CD4-positive, alpha-beta T cell treated with Interleukin-12 subunit alpha and Interleukin-12 subunit beta, for 1 hour (primary cell): Measurements from ENCODE around the gene SIX1.
A peak's percentile ranks its signal among the peaks of the same experiment; 100 is the strongest.

Source experiments
- DNase-seq: peaks from one replicate; pipeline ENCODE4 v3.0.0-alpha.2; 2020

SIX1 gene

GRCh38 chr14:60648934-60649874, at the start of gene SIX1:
Gene SIX1 (minus strand): TSS chr14:60649477. CDS start chr14:60649189, 288 bp downstream.
- peak; percentile 10 for DNase-seq

- no peak for DNase-seq
Measured at GRCh38 chr14:60695327-60695726, 46.0 kb upstream of the SIX1 start.

GRCh38 chr14:60691383-60692113, 42.3 kb upstream of the SIX1 start:
- no peak for DNase-seq

- no peak for DNase-seq
Measured at GRCh38 chr14:60686865-60687264, 37.6 kb upstream of the SIX1 start.

GRCh38 chr14:60684203-60684602, 34.9 kb upstream of the SIX1 start:
- no peak for DNase-seq

GRCh38 chr14:60681271-60681670, 32.0 kb upstream of the SIX1 start:
- DNase-seq = no peak

GRCh38 chr14:60680511-60680910, 31.2 kb upstream of the SIX1 start:
- no peak for DNase-seq

- no peak for DNase-seq
Measured at GRCh38 chr14:60679566-60680258, 30.4 kb upstream of the SIX1 start.

GRCh38 chr14:60677701-60678100, 28.4 kb upstream of the SIX1 start:
- DNase-seq = no peak

- no peak for DNase-seq
Measured at GRCh38 chr14:60670989-60671388, 21.7 kb upstream of the SIX1 start.

- no peak for DNase-seq
Measured at GRCh38 chr14:60668431-60669112, 19.3 kb upstream of the SIX1 start.

- no peak for DNase-seq
Measured at GRCh38 chr14:60665177-60665550, 15.9 kb upstream of the SIX1 start.

GRCh38 chr14:60662982-60663381, 13.7 kb upstream of the SIX1 start:
- no peak for DNase-seq

GRCh38 chr14:60661721-60662120, 12.4 kb upstream of the SIX1 start:
- DNase-seq = no peak

GRCh38 chr14:60658909-60659585, 9.8 kb upstream of the SIX1 start:
- DNase-seq = no peak

GRCh38 chr14:60658211-60658690, 9.0 kb upstream of the SIX1 start:
- no peak for DNase-seq

GRCh38 chr14:60657456-60658210, 8.4 kb upstream of the SIX1 start:
- no peak for DNase-seq

- DNase-seq = no peak
Measured at GRCh38 chr14:60656686-60657455, 7.6 kb upstream of the SIX1 start.

GRCh38 chr14:60655898-60656685, 6.8 kb upstream of the SIX1 start:
- DNase-seq = no peak
